ENCODE results near the gene LFNG. TPM values are rescaled to one million over a fixed set of nuclear protein-coding genes. Genes with fewer than 3 reads are reported as not detected.

Gene LFNG
- total RNA-seq, 6 experiments from 2014 or later = 1.0 to 4.3 (median 1.7) TPM

DNA sequence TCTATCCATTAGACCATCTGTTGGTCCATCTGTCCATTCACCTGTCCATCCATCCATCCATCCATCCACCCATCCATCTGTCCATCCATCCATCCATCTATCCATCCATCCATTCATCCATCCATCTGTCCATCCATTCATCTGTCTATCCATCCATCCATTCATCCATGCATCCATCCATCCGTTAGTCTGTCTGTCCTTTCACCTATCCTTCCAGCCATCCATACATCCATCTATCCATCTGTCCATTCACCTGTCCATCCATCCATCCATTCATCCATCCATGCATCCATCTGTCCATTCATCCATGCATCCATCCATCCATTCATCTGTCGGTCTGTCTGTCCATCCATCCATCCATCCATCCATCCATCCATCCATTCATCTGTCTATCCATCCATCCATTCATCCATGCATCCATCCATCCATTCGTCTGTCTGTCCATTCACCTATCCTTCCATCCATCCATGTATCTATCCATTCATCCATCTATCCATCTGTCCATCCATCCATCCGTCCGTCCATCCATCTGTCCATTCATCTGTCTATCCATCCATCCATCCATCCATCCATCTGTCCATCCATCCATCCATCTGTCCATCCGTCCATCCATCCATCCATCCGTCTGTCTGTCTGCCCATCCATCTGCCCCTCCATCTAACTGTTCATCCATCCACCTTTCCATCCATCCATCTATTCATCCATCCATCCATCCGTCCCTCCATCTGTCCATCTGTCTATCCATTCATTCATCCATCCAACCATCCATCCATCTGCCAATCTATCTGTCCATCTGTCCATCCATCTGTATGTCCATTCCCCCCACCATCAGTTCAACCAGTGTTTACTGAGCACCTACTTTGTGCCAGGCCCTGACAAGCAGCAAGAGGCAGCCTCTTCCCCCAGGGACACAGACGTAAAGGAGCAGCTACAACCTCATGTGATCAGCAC lies 4.8 kb upstream of the LFNG start:
- H3K9me3 ChIP-seq = no peaks in the 10 kb centered on the region
- peaks cover 0 to 9% (median 0%) of the 10 kb centered on the region in 4 donors for H3K4me1 ChIP-seq
- no peak for ATAC-seq
- no peak overlapping the region for H3K27ac ChIP-seq
- TF ChIP-seq POLR2A (IDR thresholded peaks at IDR 0.05) = no peak
- TF ChIP-seq, protein P1, sequence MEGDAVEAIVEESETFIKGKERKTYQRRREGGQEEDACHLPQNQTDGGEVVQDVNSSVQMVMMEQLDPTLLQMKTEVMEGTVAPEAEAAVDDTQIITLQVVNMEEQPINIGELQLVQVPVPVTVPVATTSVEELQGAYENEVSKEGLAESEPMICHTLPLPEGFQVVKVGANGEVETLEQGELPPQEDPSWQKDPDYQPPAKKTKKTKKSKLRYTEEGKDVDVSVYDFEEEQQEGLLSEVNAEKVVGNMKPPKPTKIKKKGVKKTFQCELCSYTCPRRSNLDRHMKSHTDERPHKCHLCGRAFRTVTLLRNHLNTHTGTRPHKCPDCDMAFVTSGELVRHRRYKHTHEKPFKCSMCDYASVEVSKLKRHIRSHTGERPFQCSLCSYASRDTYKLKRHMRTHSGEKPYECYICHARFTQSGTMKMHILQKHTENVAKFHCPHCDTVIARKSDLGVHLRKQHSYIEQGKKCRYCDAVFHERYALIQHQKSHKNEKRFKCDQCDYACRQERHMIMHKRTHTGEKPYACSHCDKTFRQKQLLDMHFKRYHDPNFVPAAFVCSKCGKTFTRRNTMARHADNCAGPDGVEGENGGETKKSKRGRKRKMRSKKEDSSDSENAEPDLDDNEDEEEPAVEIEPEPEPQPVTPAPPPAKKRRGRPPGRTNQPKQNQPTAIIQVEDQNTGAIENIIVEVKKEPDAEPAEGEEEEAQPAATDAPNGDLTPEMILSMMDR (IDR thresholded peaks at IDR 0.05) = no peak
- 61% methylated on average over 8 of the region's 9 CpGs for WGBS (ENCODE audit: insufficient coverage, low coverage, low lambda C conversion rate, missing lambda C conversion rate)
- no peaks in the 10 kb centered on the region for H3K36me3 ChIP-seq
- intact Hi-C loops (cut with DNase I) = no loop called here
- no peak for DNase-seq
- no peak overlapping the region for H3K4me3 ChIP-seq
- no peaks in the 10 kb centered on the region for H3K27me3 ChIP-seq

DNA sequence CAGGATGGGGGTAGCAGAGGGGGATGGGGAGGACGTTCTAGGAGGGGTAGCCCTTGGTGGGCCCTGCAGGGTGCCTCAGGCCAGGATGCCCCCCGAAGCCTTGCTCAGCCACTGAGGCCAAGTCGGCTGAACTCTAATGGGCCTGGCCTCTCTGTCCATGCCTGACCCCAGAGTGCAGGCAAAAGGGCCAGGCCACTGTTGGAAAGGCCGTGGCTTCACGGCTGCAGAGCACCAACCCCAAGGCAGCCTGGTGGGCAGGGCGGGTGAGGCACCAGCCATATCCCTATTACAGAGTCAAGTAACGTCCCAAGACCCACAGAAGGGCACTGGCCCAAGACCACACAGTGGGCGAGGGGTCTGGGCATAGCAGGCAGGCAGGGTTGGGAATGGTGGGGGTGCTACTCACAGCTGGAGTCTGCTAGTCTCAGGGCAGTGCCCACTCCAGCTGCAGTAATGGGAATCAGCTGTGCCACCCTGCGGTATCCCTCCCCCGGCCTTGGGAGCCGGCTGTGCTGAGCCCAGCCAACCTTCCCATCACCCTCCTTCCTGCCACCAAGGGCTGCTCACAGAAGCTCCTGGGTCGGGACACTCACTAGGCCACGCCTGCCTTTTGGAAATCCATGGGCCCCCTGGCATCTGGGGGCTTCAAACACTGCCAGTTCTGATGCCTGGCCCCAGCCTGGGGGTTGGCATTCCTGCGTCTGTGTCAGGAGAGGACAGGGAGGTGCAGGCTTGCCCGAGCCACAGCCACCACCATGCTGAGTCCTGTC lies 4.0 kb upstream of the LFNG start:
- intact Hi-C loops (cut with DNase I) = no loop called here
- no peak for TF ChIP-seq POLR2A (IDR thresholded peaks at IDR 0.05)
- TF ChIP-seq, protein P1 (IDR thresholded peaks at IDR 0.05) = no peak
- 90% methylated on average over 2 of the region's 15 CpGs for WGBS (ENCODE audit: insufficient coverage, low coverage, low lambda C conversion rate, missing lambda C conversion rate)
- no peak for DNase-seq
- ATAC-seq = no peak
- H3K4me1 ChIP-seq = peaks cover 0 to 9% (median 0%) of the 10 kb centered on the region in 4 donors
- H3K27ac ChIP-seq = no peak overlapping the region
- H3K4me3 ChIP-seq = no peak overlapping the region
- H3K27me3 ChIP-seq = peaks cover 0 to 5% of the 10 kb centered on the region in 2 donors
- H3K36me3 ChIP-seq = no peaks in the 10 kb centered on the region
- no peaks in the 10 kb centered on the region for H3K9me3 ChIP-seq

DNA sequence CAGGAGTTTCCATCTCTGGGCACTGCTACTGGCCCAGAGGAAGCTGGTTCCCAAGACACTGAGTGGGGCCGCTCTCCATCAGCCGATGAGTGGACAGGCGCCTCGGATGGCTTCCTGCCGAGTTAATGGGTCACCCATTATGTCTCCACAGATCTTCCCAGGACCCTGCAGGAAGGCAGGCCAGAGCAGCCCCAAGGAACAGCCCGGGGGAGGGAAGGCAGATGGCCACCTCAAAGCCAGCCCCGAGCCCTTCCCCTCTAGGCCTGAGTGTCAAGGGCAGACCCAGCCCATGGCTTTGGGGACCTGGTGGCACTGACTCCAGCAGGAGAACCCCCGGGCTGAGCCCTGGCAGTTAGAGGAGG lies 3.4 kb upstream of the LFNG start:
- ATAC-seq (no peak), DNase-seq (no peak)
- Histone ChIP-seq H3K4me3 (no peak overlapping the region), H3K4me1 (peaks cover 0 to 8% (median 0%) of the 10 kb centered on the region in 4 donors), H3K36me3 (no peaks in the 10 kb centered on the region), H3K27ac (no peak overlapping the region), H3K27me3 (peaks cover 0 to 5% of the 10 kb centered on the region in 2 donors), H3K9me3 (no peaks in the 10 kb centered on the region)
- intact Hi-C loops (cut with DNase I) = no loop called here
- WGBS (ENCODE audit: insufficient coverage, low coverage, low lambda C conversion rate, missing lambda C conversion rate) = 89% methylated on average over 6 of the region's 8 CpGs
- no peak for TF ChIP-seq POLR2A (IDR thresholded peaks at IDR 0.05)
- TF ChIP-seq, protein P1 (IDR thresholded peaks at IDR 0.05) = no peak

DNA sequence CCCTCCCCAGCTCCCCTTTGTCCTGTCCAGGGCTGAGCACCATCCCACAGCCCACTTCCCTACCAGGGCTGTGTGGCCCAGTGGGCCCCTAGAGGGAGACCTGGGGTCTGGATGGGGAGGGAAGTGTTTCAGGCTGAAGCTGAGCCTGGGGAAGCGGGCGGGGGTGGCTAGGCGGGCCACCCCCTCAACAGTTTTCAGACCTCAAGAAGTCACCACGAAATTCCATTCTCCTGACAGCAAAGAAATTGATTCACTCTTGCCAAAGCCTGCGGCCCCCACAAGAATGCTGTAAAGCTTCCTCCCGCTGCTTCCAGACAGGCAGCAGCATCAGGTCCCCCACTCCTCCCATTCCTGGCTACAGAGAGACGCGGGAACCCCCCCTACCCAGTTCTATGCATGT lies 2.5 kb upstream of the LFNG start:
- H3K9me3 ChIP-seq = no peaks in the 10 kb centered on the region
- no peak for ATAC-seq
- H3K27me3 ChIP-seq = peaks cover 0 to 5% of the 10 kb centered on the region in 2 donors
- H3K4me3 ChIP-seq = no peak overlapping the region
- H3K27ac ChIP-seq = no peak overlapping the region
- H3K4me1 ChIP-seq = peaks cover 0 to 6% (median 0%) of the 10 kb centered on the region in 4 donors
- DNase-seq = no peak
- WGBS (ENCODE audit: insufficient coverage, low coverage, low lambda C conversion rate, missing lambda C conversion rate) = 45% methylated on average over 5 of the region's 8 CpGs
- no peak for TF ChIP-seq POLR2A (IDR thresholded peaks at IDR 0.05)
- TF ChIP-seq, protein P1 (IDR thresholded peaks at IDR 0.05) = no peak
- no peaks in the 10 kb centered on the region for H3K36me3 ChIP-seq
- intact Hi-C loops (cut with DNase I) = no loop called here
